Activated T-cell treated with anti-CD3 and anti-CD28 coated beads for 24 hours (primary cell): ENCODE data around the gene ZNF669.

Experiments
- DNase-seq: peaks from one replicate; pipeline ENCODE4 v3.0.0-alpha.2; 2020; ENCODE audit warnings: low read depth

Gene ZNF669

DNA sequence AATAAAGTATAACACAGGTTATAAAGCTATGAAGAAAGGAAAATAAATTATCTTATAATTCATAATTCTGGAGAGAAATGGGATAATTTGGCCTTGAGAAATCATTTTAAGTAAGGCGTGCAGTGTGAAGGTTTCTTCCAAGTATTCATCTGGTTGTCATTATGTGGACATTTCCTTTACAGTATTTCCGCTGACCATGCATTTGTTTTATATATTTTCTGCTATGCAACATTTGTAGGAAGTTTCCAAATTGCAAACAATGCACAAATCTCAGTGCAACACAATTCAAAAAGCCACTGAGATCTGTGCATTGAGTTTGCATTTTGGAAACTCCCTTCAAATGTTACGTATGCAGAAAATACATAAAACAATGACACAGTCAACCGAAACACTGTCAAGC lies 43.4 kb downstream of the ZNF669 start:
- no peak for DNase-seq

DNA sequence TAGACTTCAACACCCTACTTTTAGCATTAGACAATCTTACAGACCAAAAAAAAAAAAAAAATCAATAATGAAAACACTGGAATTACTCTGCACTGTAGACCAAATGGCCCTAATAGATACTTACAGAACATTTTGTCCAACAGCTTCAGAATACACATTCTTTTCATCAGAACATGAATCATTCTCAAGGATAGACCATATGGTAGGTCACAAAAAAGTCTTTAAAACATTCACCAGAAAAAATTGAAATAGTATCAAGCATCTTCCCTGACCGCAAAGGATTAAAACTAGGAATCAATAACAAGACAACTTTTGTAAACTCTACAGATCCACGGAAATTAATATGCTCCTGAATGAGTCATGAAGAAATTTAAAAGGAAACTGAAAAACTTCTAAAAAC lies 48.1 kb downstream of the ZNF669 start:
- DNase-seq = no peak

DNA sequence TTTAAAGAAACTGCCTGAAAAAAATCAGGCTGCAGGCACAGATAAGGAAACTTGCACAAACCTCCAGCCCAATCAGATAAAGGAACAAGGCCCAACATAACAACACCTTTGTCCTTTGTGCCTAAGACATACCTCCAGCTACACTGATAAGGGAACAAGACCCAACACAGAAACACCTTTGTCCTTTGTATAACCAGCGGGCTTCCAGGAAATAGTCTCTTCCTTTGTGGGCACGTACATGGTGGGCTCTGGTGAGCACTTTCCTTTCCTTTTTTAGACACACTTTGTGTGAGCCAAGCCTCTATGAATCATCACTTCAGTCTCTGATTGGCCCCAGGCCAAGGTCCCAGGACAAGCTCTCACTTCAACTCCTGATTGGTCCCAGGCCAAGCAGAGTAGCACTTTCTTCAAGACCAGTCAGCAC lies 49.2 kb downstream of the ZNF669 start:
- DNase-seq = no peak
